ENCODE results near the gene PCNA. TPM values are rescaled to one million over a fixed set of nuclear protein-coding genes. Genes with fewer than 3 reads are reported as not detected.

PCNA gene
- total RNA-seq, 1 donor from 2014 or later, result 24.6 TPM

- no peak for DNase-seq (ENCODE audit: low spot score)
These were observed 25.8 kb upstream of the PCNA start for GRCh38 chr20:5145365-5146098.

DNA sequence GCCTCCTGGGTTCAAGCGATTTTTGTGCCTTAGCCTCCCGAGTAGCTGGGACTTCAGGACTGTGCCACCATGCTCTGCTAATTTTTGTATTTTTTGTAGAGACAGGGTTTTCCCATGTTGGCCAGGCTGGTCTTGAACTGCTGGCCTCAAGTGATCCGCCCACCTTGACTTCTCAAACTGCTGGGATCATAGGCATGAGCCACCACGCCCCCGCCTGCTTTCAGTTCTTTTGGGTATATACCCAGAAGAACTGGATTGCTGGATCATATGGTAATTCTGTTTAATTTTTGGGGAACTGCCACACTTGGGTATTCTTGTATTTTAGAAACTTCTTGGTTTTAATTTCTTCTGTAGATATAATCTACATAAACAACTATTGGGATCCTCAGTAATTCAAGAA is 24.1 kb upstream of the PCNA start:
- no peak for DNase-seq (ENCODE audit: low spot score)

DNA sequence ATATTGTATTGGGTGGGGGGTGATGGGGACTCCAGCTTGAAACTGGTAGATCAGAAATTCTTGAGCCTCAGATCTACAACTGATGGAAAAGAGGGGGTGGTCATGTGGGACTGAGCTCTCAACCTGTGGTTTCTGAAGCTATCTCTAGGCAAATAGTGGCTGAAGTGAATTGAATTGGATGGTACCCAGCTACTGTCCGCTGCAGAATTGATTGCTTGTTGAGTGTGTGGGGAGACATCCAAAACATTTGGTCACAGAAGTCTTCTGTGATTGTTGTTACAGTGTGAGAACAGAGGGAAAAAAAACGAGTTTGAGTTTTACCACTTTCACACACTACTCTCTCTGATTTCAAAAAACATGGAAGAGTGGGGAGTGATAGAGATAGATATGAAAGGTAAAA is 21.9 kb upstream of the PCNA start:
- no peak for DNase-seq (ENCODE audit: low spot score)

DNA sequence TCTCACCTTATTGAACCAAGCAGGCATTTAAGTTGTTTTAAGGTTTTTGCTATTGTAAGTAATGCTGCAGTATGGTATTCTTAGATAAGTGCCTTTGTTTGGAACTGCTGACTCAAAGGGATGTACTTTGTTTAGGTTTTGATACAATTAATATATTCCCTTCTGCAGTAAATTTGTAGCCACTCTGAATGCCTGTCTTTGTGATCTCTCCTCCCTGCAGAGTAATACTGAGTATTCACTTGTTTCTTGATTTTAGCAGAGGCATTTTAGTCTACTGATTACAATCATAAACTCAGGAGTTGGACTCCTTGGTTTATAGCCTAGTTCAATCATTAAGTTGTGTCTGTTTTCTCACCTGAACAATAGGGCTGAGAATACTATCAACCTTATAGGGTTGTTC is 20.4 kb upstream of the PCNA start:
- DNase-seq (ENCODE audit: low spot score), result no peak

- no peak for DNase-seq (ENCODE audit: low spot score)
These were observed 16.3 kb upstream of the PCNA start for GRCh38 chr20:5136096-5136495.

- no peak for DNase-seq (ENCODE audit: low spot score)
These were observed 15.7 kb upstream of the PCNA start for GRCh38 chr20:5135363-5136012.

DNA sequence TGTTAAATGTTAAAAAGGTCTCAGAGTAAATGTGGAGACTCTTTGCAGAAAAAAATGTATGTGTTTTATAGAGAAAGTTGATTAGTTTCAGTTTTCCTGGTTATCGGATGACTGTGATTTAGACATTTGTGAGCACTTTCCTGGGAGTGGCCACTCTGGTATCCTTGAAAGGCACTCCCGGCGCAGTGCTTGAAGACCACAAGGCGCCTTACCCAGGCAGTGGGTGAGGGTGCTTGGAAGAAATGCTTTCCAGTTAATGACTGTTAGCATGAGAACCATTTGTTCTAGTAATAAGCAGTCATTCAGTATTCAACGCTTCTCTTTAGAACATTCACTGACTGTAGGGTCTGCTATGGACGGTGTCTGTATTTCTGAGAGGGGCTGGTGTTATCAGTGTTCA is 14.2 kb upstream of the PCNA start:
- DNase-seq (ENCODE audit: low spot score), result no peak

DNA sequence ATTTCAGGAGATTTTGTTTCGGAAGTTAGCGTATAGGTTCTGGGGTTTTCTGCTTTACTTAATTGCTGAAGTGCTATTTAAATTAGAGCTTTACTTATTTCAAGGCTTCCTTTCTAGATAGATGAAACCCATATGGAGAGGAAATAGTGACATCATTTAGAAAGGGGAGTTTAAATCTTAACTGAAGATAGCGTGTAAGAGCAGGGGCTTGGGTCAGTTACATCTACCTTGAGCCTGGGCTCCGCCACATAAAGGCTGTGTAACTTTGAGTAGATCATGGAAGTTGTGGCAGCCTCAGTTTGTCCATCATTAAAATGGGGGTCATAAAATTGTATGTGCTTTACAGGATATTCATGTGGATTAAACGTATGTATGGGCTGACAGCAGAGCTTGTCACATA is 11.7 kb upstream of the PCNA start:
- DNase-seq (ENCODE audit: low spot score), result no peak

DNA sequence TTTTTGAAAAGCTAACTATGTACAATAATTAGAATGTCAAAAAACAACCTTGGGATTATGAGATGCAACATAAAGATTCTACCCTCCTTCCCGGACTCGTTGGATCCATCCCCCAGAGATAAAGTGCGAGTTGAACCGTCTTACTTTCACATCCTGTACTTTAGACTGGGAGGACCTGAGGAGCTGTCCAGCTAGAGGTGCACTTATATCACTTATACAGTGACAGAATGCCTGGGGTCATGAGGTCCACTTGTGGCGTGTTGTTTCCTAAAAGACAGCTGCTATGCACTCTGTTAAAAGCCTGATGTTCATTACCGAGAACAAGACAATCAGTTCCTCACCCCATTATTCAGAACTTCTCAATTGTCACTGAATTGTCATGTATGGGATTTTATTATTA is 9.1 kb upstream of the PCNA start:
- no peak for DNase-seq (ENCODE audit: low spot score)

GRCh38 chr20:5127859-5128424 is 8.2 kb upstream of the PCNA start:
- no peak for DNase-seq (ENCODE audit: low spot score)

- peak; percentile 92 for DNase-seq (ENCODE audit: low spot score)
These were observed 7.6 kb upstream of the PCNA start for GRCh38 chr20:5127204-5127858.

DNA sequence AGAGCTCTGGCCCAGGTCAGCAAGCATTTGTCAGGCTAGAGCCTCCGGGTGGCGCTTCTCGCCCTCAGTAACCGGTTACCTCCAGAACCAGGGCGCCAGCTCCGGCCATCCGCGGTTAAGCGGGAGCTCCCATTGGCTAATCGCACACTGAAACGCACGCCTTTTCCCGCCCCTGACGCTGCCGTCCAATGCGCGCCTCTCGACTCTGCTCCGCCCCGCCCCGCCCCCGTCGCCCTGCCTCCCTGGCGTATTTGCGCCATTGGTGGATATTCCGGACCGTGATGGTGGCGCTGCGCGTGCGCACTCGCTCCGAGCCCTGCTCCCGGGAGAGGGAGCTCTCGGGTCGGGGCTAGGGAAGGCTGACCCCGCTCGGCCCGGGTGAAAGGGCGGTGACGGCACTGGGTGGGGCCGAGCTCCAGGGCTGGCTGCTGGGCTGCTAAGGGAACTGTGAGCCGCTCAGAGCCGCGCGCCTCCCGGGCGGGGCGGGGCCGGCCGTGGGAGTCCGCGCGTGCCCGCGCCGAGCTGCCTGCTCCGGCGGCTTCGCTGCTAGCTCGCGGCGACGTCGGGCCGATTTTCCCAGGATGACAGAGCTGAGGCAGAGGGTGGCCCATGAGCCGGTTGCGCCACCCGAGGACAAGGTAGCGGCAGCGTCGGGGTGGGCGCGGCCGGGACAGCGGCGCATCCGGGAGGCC is 6.9 kb upstream of the PCNA start, which contains the start of gene CDS2:
Gene CDS2, plus strand, starts transcription at position 497 of the 692 bp plus-strand sequence. Its CDS starts 85 bp downstream, at position 582.
- peak; percentile 100 for DNase-seq (ENCODE audit: low spot score)

- DNase-seq (ENCODE audit: low spot score), result no peak
These were observed 3.1 kb upstream of the PCNA start for GRCh38 chr20:5122873-5123260.

DNA sequence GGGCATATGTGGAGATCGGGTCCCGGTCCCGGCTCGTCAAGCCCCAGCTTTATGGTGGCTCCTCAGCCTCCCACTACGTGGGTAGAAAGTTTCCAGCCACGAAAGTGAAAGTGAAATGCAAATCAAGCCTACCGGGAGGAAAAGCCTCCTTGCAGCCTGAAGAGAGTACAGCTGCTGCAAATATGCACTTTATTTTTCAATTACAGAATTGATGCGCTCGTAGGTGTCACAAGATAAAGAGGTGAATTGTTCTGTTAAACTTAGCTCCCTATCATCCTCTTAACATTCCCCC is 373 bp upstream of the PCNA start:
- no peak for DNase-seq (ENCODE audit: low spot score)

GRCh38 chr20:5119143-5119434 is 669 bp downstream of the PCNA start:
- no peak for DNase-seq (ENCODE audit: low spot score)

- no peak for DNase-seq (ENCODE audit: low spot score)
These were observed 1.3 kb downstream of the PCNA start for GRCh38 chr20:5118220-5119142.

- DNase-seq (ENCODE audit: low spot score), result no peak
These were observed 2.9 kb downstream of the PCNA start for GRCh38 chr20:5116875-5117274.

- DNase-seq (ENCODE audit: low spot score), result no peak
These were observed 5.4 kb downstream of the PCNA start for GRCh38 chr20:5114403-5114802.

GRCh38 chr20:5113615-5113986 is 6.2 kb downstream of the PCNA start:
- DNase-seq (ENCODE audit: low spot score), result no peak

DNA sequence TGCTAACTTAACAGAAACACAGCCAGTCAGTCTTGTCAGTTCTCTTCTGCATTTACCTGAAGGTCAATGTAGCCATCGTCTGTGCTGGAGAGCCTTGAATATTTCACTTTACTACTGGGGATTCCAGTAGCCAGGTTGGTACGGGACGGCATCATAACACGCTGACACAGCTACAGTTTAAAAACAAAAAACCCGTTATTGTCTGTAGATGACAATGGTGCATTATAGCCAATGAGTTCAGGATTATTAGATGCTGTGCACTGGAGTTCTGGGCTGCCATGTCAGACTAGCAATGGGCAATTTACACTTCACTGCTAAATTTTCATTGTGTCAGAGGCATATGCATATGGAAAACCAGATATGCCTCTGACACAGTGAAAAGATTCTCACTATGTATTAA is 10.5 kb downstream of the PCNA start:
- no peak for DNase-seq (ENCODE audit: low spot score)

- DNase-seq (ENCODE audit: low spot score), result no peak
These were observed 15.3 kb downstream of the PCNA start for GRCh38 chr20:5104479-5104878.

All from mesenteric fat pad (tissue), 1 donor.